ENCODE measurements around the gene MED16.

MED16 gene

DNA sequence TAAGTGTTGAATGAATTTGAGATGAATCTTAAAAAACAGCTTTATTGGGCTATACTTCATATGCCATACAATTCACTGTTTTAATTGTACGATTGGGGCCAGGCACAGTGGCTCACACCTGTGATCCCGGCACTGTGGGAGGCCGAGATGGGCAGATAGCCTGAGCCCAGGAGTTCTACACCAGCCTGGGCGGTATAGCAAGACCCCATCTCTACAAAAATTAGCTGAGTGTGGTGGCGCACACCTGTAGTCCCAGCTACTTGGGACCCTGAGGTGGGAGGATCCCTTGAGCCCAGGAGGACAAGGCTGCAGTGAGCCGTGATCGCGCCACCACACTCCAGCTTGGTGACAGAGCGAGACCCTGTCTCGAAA lies 43.2 kb upstream of the MED16 start:
- Histone ChIP-seq H3K36me3 (ENCODE audit: insufficient read depth, low read length) (peaks cover 4% of the 10 kb centered on the region; the same call in 1 of the 2 replicates), H3K9me3 (ENCODE audit: insufficient read depth, low read depth, low read length) (no peaks in the 10 kb centered on the region), H3K4me2 (ENCODE audit: low read depth, low read length, poor library complexity, severe bottlenecking) (no peak overlapping the region), H3K27me3 (ENCODE audit: insufficient read depth, low read length, poor library complexity, severe bottlenecking) (no peaks in the 10 kb centered on the region), H3K4me1 (ENCODE audit: insufficient read depth, low read length, poor library complexity, severe bottlenecking) (no peaks in the 10 kb centered on the region), H3K79me2 (ENCODE audit: insufficient read depth, low read length) (peaks cover 35% of the 10 kb centered on the region; the same call in 1 of the 2 replicates), H4K20me1 (ENCODE audit: insufficient read depth, low read length, poor library complexity, severe bottlenecking) (peaks cover 16% of the 10 kb centered on the region), H3K9me2 (replicated peaks; ENCODE audit: low read depth, low read length) (no peaks in the 10 kb centered on the region), H2AFZ (ENCODE audit: low read length) (no peak overlapping the region), H3F3A (ENCODE audit: low read depth) (no peaks in the 10 kb centered on the region), H3K4me3 (ENCODE audit: low read length, poor library complexity, severe bottlenecking) (no peak overlapping the region), H3K9ac (ENCODE audit: low read depth, low read length, poor library complexity, severe bottlenecking) (no peak overlapping the region)
- TF ChIP-seq, protein P1, sequence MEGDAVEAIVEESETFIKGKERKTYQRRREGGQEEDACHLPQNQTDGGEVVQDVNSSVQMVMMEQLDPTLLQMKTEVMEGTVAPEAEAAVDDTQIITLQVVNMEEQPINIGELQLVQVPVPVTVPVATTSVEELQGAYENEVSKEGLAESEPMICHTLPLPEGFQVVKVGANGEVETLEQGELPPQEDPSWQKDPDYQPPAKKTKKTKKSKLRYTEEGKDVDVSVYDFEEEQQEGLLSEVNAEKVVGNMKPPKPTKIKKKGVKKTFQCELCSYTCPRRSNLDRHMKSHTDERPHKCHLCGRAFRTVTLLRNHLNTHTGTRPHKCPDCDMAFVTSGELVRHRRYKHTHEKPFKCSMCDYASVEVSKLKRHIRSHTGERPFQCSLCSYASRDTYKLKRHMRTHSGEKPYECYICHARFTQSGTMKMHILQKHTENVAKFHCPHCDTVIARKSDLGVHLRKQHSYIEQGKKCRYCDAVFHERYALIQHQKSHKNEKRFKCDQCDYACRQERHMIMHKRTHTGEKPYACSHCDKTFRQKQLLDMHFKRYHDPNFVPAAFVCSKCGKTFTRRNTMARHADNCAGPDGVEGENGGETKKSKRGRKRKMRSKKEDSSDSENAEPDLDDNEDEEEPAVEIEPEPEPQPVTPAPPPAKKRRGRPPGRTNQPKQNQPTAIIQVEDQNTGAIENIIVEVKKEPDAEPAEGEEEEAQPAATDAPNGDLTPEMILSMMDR (conservative IDR thresholded peaks at IDR 0.05; ENCODE audit: low read length), result no peak
- TF ChIP-seq EZH2phosphoT487 (IDR thresholded peaks at IDR 0.05; ENCODE audit: borderline replicate concordance), result no peak

DNA sequence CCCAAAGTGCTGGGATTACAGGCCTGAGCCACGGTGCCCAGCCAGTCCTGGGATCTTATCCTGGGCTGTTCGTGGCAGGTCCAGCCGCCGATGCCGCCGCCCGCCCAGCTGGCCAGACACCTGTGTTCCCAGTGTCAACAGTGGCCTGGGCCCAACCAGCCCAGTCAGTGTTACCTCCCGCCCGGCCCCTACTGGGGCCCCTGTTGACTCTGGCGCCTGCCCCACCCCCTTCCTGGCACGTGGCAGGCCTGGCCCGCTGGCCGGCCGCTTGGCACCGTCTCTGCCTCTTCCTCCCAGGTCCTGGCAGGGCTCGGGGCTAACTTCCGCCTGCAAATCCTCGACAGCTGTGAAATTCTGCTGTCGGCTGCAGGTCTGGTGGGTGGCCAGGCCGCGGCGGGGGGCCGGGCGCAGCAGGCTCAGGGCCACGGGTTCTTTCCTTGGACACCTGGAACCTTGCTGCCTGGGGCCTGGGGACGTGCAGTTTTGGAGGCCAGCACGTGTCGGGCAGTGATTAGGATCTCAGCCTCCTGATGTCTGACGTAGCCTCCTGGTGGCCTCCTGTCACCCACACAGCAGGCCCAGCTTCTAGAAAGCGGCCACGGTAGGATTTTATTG lies 42.0 kb upstream of the MED16 start:
- no peak overlapping the region for H3K4me2 ChIP-seq (ENCODE audit: low read depth, low read length, poor library complexity, severe bottlenecking)
- peaks cover 4% of the 10 kb centered on the region; the same call in 1 of the 2 replicates for H3K36me3 ChIP-seq (ENCODE audit: insufficient read depth, low read length)
- no peaks in the 10 kb centered on the region for H3K9me2 ChIP-seq (replicated peaks; ENCODE audit: low read depth, low read length)
- H2AFZ ChIP-seq (ENCODE audit: low read length), result no peak overlapping the region
- H3F3A ChIP-seq (ENCODE audit: low read depth), result no peaks in the 10 kb centered on the region
- peaks cover 16% of the 10 kb centered on the region for H4K20me1 ChIP-seq (ENCODE audit: insufficient read depth, low read length, poor library complexity, severe bottlenecking)
- peaks cover 30% of the 10 kb centered on the region; the same call in 1 of the 2 replicates for H3K79me2 ChIP-seq (ENCODE audit: insufficient read depth, low read length)
- no peak for TF ChIP-seq EZH2phosphoT487 (IDR thresholded peaks at IDR 0.05; ENCODE audit: borderline replicate concordance)
- TF ChIP-seq, protein P1 (conservative IDR thresholded peaks at IDR 0.05; ENCODE audit: low read length), result no peak
- no peaks in the 10 kb centered on the region for H3K27me3 ChIP-seq (ENCODE audit: insufficient read depth, low read length, poor library complexity, severe bottlenecking)
- H3K4me1 ChIP-seq (ENCODE audit: insufficient read depth, low read length, poor library complexity, severe bottlenecking), result no peaks in the 10 kb centered on the region
- H3K9me3 ChIP-seq (ENCODE audit: insufficient read depth, low read depth, low read length), result no peaks in the 10 kb centered on the region
- H3K9ac ChIP-seq (ENCODE audit: low read depth, low read length, poor library complexity, severe bottlenecking), result no peak overlapping the region
- H3K4me3 ChIP-seq (ENCODE audit: low read length, poor library complexity, severe bottlenecking), result no peak overlapping the region

DNA sequence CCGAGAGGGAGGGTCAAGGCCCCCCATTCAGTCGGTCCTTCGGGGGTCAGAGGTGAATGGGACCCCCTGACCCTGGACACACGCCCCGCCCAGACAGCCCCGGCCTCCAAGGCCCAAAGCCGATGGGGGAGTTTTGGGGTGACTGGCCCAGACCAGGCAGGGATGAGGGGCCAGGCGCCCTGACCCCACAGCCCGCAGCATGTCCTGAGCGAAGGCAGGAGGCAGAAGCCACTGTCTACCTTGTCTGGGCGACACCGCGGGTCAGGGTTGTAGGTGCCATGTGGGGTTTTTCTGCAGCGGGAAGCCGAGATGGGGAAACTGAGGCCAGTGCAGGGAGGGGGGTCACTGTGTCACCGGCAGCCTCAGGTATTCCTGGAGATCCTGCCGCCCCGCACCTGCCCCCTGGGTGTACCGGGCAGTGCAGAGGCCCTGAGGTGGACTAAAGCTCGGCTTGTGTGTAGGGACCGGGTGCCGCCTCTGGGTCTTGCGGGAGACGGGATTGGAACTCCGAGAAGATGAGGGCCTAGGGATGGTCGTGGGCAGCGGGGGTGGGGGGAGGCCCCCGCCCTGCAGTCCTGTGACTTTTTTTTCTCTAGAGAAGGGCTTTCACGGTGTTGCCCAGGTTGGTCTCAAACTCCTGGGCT lies 41.3 kb upstream of the MED16 start:
- no peaks in the 10 kb centered on the region for H3F3A ChIP-seq (ENCODE audit: low read depth)
- H3K9me3 ChIP-seq (ENCODE audit: insufficient read depth, low read depth, low read length), result no peaks in the 10 kb centered on the region
- no peak overlapping the region for H2AFZ ChIP-seq (ENCODE audit: low read length)
- peaks cover 16% of the 10 kb centered on the region for H4K20me1 ChIP-seq (ENCODE audit: insufficient read depth, low read length, poor library complexity, severe bottlenecking)
- no peaks in the 10 kb centered on the region for H3K27me3 ChIP-seq (ENCODE audit: insufficient read depth, low read length, poor library complexity, severe bottlenecking)
- no peak overlapping the region for H3K9ac ChIP-seq (ENCODE audit: low read depth, low read length, poor library complexity, severe bottlenecking)
- no peak overlapping the region for H3K4me2 ChIP-seq (ENCODE audit: low read depth, low read length, poor library complexity, severe bottlenecking)
- peaks cover 24% of the 10 kb centered on the region; the same call in 1 of the 2 replicates for H3K79me2 ChIP-seq (ENCODE audit: insufficient read depth, low read length)
- H3K9me2 ChIP-seq (replicated peaks; ENCODE audit: low read depth, low read length), result no peaks in the 10 kb centered on the region
- TF ChIP-seq EZH2phosphoT487 (IDR thresholded peaks at IDR 0.05; ENCODE audit: borderline replicate concordance), result no peak
- TF ChIP-seq, protein P1 (conservative IDR thresholded peaks at IDR 0.05; ENCODE audit: low read length), result no peak
- H3K4me1 ChIP-seq (ENCODE audit: insufficient read depth, low read length, poor library complexity, severe bottlenecking), result no peaks in the 10 kb centered on the region
- H3K36me3 ChIP-seq (ENCODE audit: insufficient read depth, low read length), result peaks cover 4% of the 10 kb centered on the region; the same call in 1 of the 2 replicates
- no peak overlapping the region for H3K4me3 ChIP-seq (ENCODE audit: low read length, poor library complexity, severe bottlenecking)
